Naive B cell (primary cell): ENCODE measurements around the gene NPAS3. TPM values are rescaled to one million over a fixed set of nuclear protein-coding genes. Genes with fewer than 3 reads are reported as not detected.

Experiments used
- ATAC-seq, 2 donors: fragments of 150-1000 bp; cut with Tn5 transposase; 2 replicates each; pipeline ENCODE4 v1.10.0; 2021; ENCODE audit warnings: low read depth in 2 of 2, mild to moderate bottlenecking in 2 of 2, moderate library complexity in 2 of 2
- DNase-seq: peaks from one replicate; pipeline ENCODE4 v3.0.0; 2022
- H3K27ac Mint-ChIP-seq, 6 donors: one replicate each; pipeline ENCODE4 v1.8.0; 2020 to 2022; ENCODE audit warnings: mild to moderate bottlenecking in 6 of 6, mixed read lengths in 6 of 6, moderate library complexity in 5 of 6, inconsistent platforms in 2 of 6
- H3K27me3 Mint-ChIP-seq, 3 donors: one replicate each; pipeline ENCODE4 v1.8.0; 2021 to 2022; ENCODE audit warnings: mixed read lengths in 3 of 3, mild to moderate bottlenecking in 1 of 3
- H3K36me3 Mint-ChIP-seq, 2 donors: one replicate each; pipeline ENCODE4 v1.8.0; 2020 to 2022; ENCODE audit warnings: mixed read lengths in 2 of 2, inconsistent platforms in 1 of 2, mild to moderate bottlenecking in 1 of 2
- H3K4me1 Mint-ChIP-seq, 3 donors: one replicate each; pipeline ENCODE4 v1.8.0; 2020 to 2022; ENCODE audit warnings: mixed read lengths in 3 of 3, inconsistent platforms in 1 of 3, mild to moderate bottlenecking in 1 of 3, moderate library complexity in 1 of 3
- H3K4me3 Mint-ChIP-seq, 8 donors: one replicate each; pipeline ENCODE4 v1.8.0; 2020 to 2022; ENCODE audit warnings: mild to moderate bottlenecking in 8 of 8, mixed read lengths in 8 of 8, moderate library complexity in 8 of 8, inconsistent platforms in 2 of 8
- H3K9me3 Mint-ChIP-seq, 7 donors: one replicate each; pipeline ENCODE4 v1.8.0; 2020 to 2022; ENCODE audit warnings: mixed read lengths in 7 of 7, mild to moderate bottlenecking in 5 of 7, inconsistent platforms in 2 of 7, moderate library complexity in 1 of 7
- polyA plus RNA-seq, 6 donors: library from polyadenylated mRNA; unstranded; fragments of 300-500 nt; fragmentation: Illumina TruSeq; gene quantifications; one replicate each; pipeline ENCODE4 v1.2.3, GENCODE V29; 2021; ENCODE audit warnings: low read depth in 6 of 6

NPAS3 gene
- polyA plus RNA-seq, 6 donors from 2014 or later: not detected

DNA sequence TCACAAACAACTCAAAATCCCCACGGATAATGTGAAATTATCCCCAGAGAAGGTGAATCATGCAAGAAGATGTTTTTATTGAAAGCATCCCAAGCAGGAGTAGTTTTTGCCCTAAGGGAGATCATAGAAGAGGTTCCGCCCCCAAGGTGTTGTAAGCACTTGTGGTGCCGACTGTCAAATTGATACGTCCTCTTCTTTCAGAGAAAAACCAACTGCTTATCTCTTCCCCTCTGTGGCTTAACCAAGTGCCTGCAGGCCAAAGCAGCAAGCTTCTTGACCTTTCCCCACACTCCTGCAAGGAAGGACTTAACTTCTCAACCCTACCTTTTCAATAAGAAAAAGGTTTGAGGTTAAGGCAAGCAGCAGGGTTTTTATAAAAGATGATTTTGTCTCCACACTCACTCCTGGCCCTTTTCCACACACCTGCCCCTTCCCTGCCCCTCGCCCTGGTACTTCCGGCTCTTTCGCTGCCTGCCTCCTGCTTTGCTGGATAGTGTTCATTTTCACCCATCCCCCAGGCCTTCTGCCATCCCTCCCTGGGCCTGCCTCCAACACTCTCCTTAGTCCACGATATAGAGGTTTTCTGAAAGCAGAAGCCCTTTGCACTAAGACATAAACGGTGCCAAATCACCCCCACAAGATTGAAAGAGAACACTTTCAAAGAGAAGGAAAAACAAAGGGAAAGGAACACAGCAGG, 897.7 kb downstream of the NPAS3 start:
- H3K9me3 Mint-ChIP-seq: peaks cover 0 to 5% (median 0%) of the 10 kb centered on the region in 7 donors
- H3K4me1 Mint-ChIP-seq: no peaks in the 10 kb centered on the region
- DNase-seq: no peak
- no peak overlapping the region for H3K4me3 Mint-ChIP-seq
- no peak overlapping the region for H3K27ac Mint-ChIP-seq
- no peaks in the 10 kb centered on the region for H3K36me3 Mint-ChIP-seq
- ATAC-seq: no peak
- H3K27me3 Mint-ChIP-seq: peaks cover 4 to 7% (median 4%) of the 10 kb centered on the region in 3 donors

DNA sequence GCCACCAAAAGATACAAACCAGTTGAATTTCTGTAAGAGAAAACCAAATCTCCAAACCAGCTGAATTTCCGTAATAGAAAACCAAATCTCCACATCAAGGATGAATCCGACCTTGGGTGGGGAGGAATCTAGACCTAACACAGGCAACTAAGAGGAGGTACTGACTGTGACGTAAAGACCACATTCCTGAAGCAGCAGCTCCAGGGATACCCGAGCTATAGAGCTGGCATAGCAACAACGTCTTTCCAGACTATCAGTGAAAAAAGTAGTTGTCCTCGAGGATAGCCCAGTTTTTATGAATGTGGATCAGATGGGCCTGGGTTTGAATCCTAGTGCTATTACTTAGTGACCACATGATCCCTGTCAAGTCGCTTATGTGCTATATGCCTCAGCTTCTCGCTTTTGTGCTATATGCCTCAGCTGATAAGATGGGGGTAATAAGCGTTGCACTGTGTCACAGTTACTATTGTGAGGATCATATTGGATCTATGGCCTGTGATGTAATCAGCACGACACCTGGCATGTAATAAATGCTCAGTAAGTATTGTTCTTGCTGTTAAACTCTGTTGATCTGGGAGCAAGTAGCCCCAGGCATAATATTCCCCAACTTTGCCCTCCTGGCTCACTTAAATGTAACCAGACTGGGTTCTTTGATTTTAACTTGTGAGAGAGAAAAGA, 898.4 kb downstream of the NPAS3 start:
- no peaks in the 10 kb centered on the region for H3K4me1 Mint-ChIP-seq
- peaks cover 4 to 7% (median 4%) of the 10 kb centered on the region in 3 donors for H3K27me3 Mint-ChIP-seq
- DNase-seq (no peak), ATAC-seq (no peak)
- H3K36me3 Mint-ChIP-seq: no peaks in the 10 kb centered on the region
- peaks cover 0 to 4% (median 0%) of the 10 kb centered on the region in 7 donors for H3K9me3 Mint-ChIP-seq
- no peak overlapping the region for H3K4me3 Mint-ChIP-seq
- no peak overlapping the region for H3K27ac Mint-ChIP-seq

DNA sequence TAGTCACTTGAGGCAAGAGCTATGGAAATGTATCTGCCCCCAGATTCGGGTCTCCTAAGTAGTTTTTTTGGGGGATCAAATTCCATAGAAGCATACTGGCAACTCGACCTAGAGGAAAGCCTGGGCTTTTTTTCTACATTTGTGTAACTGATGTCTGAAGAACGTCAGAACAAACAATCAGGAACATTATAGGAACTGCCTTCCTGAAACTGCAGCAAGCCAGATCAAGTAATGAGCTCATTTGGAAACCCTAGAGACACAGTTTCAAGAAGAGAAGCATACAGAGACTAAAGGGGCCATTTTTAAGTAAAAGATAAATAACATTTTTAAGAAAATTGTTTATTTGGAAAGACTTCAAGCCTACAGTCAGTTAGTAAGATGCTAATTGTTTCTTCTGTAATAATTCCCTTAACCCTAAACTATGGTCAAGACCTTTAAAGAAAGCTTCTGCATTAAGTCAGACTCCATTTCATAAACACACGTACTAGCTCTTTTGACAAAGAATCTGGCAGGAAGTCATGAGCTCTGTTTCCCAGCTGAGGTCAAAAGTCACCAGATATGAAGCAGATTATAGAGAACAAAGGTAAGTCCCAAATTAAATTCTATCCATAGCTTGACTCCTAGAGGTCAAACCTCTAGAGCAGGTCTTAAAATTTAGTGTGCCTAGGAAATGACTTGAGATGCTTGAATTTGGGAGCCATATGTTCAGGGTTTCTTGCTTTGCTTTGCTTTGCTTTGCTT, 899.4 kb downstream of the NPAS3 start:
- Mint-ChIP-seq H3K27me3 (peaks cover 4 to 7% (median 4%) of the 10 kb centered on the region in 3 donors), H3K36me3 (no peaks in the 10 kb centered on the region)

GRCh38 chr14:33839193-33840076, 900.8 kb downstream of the NPAS3 start:
- peak; percentile 27 for DNase-seq
- no peaks in the 10 kb centered on the region for H3K4me1 Mint-ChIP-seq
- H3K36me3 Mint-ChIP-seq: no peaks in the 10 kb centered on the region
- no peak overlapping the region for H3K27ac Mint-ChIP-seq
- no peak for ATAC-seq
- H3K9me3 Mint-ChIP-seq: no peaks in the 10 kb centered on the region
- peaks cover 0 to 7% (median 4%) of the 10 kb centered on the region in 3 donors for H3K27me3 Mint-ChIP-seq
- H3K4me3 Mint-ChIP-seq: no peak overlapping the region

More for the DNA sequence above, 899.4 kb downstream of the NPAS3 start:
- Mint-ChIP-seq H3K27ac (no peak overlapping the region), H3K4me3 (no peak overlapping the region), H3K9me3 (no peaks in the 10 kb centered on the region), H3K4me1 (no peaks in the 10 kb centered on the region)
- DNase-seq: no peak
- no peak for ATAC-seq

DNA sequence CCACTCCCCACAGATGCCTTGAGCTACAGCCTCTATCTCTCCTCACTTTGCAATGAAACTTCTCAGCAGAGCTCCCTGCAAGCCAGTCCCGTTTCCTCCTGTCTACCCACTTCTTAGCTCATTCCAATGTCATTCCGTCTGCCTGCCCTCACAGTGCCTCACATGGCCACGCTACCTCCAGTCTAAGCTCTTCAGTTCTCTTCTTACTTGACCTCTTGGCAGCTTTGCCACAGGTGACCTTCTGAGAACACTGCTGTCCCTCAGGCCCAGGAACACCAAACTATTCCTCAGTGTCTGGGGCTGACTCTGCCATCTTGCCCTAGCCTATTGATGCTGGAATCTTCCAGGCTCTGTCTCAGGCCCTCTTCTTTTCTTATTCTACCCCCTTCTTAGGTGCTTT, 902.1 kb downstream of the NPAS3 start:
- Mint-ChIP-seq H3K4me1 (no peaks in the 10 kb centered on the region), H3K27ac (no peak overlapping the region), H3K4me3 (no peak overlapping the region), H3K36me3 (no peaks in the 10 kb centered on the region), H3K9me3 (no peaks in the 10 kb centered on the region), H3K27me3 (peaks cover 0 to 8% (median 4%) of the 10 kb centered on the region in 3 donors)
- DNase-seq (no peak), ATAC-seq (no peak)

- Mint-ChIP-seq H3K4me1 (no peaks in the 10 kb centered on the region), H3K27ac (no peak overlapping the region), H3K27me3 (peaks cover 0 to 9% (median 0%) of the 10 kb centered on the region in 3 donors)
These were observed 903.6 kb downstream of the NPAS3 start for GRCh38 chr14:33842299-33842698.

DNA sequence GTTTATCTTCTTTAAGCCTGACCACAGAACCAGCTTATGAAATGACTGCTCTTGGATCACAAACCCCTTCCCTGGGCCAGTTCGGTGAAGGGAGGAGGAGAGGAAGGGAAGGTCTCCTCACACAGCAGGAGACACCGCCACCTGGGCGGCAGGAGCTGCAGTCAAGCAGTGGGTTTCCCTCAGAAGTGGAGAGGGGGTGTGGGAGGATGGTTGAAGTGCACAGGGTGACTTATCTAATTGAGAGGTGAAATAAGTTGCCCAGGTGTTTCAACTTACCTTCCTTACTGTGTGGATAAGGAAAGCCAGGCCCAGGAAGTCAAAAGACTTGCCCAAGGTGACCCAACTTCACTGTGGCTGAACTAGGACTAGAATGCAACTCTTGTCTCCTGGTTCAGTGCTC, 905.4 kb downstream of the NPAS3 start:
- no peak for ATAC-seq
- H3K36me3 Mint-ChIP-seq: no peaks in the 10 kb centered on the region
- H3K4me1 Mint-ChIP-seq: no peaks in the 10 kb centered on the region
- H3K4me3 Mint-ChIP-seq: no peak overlapping the region
- DNase-seq: no peak
- H3K27me3 Mint-ChIP-seq: peaks cover 0 to 9% (median 0%) of the 10 kb centered on the region in 3 donors
- H3K27ac Mint-ChIP-seq: no peak overlapping the region
- H3K9me3 Mint-ChIP-seq: peaks cover 0 to 2% (median 0%) of the 10 kb centered on the region in 7 donors

More at GRCh38 chr14:33842299-33842698, 903.6 kb downstream of the NPAS3 start:
- Mint-ChIP-seq H3K4me3 (no peak overlapping the region), H3K9me3 (peaks cover 0 to 2% (median 0%) of the 10 kb centered on the region in 7 donors), H3K36me3 (no peaks in the 10 kb centered on the region)
- DNase-seq (no peak), ATAC-seq (no peak)

GRCh38 chr14:33846100-33846824, 907.6 kb downstream of the NPAS3 start:
- no peak for ATAC-seq
- Mint-ChIP-seq H3K4me1 (no peaks in the 10 kb centered on the region), H3K4me3 (peak overlapping the region in 2 of 8 donors; percentile 18 to 26), H3K36me3 (no peaks in the 10 kb centered on the region), H3K27me3 (peaks cover 0 to 14% (median 0%) of the 10 kb centered on the region in 3 donors), H3K27ac (no peak overlapping the region), H3K9me3 (peaks cover 0 to 2% (median 0%) of the 10 kb centered on the region in 7 donors)
- DNase-seq: no peak

GRCh38 chr14:33847066-33847465, 908.4 kb downstream of the NPAS3 start:
- Mint-ChIP-seq H3K27me3 (peaks cover 0 to 17% (median 0%) of the 10 kb centered on the region in 3 donors), H3K27ac (no peak overlapping the region)
- ATAC-seq: no peak

DNA sequence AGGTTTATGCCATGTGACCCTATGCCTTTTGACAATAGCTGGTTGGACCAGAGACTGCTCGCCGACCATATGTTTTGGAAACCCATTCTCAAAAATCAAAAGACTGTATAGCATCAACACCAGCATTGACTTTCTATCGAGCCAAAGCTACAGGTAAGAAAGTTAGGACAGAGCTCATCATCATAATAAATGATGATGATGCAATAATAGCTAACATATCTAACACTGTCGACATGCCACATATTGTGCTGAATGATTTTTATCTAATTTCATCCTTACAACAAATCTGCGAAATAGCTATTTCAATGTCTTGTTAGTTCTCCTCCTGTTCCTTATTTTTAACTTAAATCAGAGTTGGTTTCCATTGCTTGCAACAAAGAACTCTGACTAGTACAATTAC, 909.3 kb downstream of the NPAS3 start:
- Mint-ChIP-seq H3K27me3 (peaks cover 0 to 17% (median 4%) of the 10 kb centered on the region in 3 donors), H3K4me3 (no peak overlapping the region), H3K36me3 (no peaks in the 10 kb centered on the region), H3K9me3 (peaks cover 0 to 2% (median 0%) of the 10 kb centered on the region in 7 donors), H3K4me1 (no peaks in the 10 kb centered on the region), H3K27ac (no peak overlapping the region)
- no peak for ATAC-seq
- no peak for DNase-seq

More at GRCh38 chr14:33847066-33847465, 908.4 kb downstream of the NPAS3 start:
- Mint-ChIP-seq H3K4me1 (no peaks in the 10 kb centered on the region), H3K9me3 (peaks cover 0 to 2% (median 0%) of the 10 kb centered on the region in 7 donors), H3K36me3 (no peaks in the 10 kb centered on the region), H3K4me3 (no peak overlapping the region)
- DNase-seq: no peak

DNA sequence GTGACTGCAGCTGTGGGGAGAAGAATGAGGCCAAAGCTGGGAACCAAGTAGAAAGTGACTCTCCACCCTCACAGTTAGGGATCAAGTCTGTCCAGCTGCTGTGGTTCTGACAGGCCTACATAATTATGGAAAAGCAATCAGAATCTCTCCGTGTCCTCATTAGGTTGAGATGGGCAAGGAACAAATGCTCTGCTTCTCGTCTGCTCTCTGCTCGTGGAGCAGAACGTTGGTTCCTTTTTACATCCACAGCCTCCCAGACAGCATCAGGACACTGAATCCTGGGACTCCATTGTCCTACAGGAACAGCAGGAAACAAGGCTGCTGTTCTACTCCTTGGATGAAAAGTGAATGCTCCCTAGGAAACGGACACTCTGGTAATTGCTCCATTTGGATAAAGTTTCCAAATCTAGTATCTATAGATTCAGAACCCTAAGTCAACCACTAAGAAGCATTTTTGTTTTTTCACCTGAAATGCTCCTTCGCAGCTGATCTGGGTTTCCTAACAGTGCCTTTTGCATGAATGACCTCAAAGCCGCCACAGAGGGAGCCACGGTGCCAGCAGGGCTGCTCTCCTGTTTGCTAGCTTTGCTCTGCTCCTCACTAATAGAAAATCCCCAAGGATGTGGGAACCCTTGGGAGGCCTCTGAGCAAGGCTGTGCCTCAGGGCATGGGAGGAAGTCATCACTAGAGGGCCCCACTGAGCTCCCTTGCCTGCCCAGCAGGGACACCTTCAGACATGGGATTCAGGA, 910.2 kb downstream of the NPAS3 start:
- Mint-ChIP-seq H3K36me3 (no peaks in the 10 kb centered on the region), H3K4me1 (no peaks in the 10 kb centered on the region), H3K9me3 (peaks cover 0 to 2% (median 0%) of the 10 kb centered on the region in 7 donors), H3K27me3 (peaks cover 0 to 17% (median 4%) of the 10 kb centered on the region in 3 donors), H3K27ac (no peak overlapping the region), H3K4me3 (no peak overlapping the region)
- ATAC-seq (no peak), DNase-seq (no peak)

DNA sequence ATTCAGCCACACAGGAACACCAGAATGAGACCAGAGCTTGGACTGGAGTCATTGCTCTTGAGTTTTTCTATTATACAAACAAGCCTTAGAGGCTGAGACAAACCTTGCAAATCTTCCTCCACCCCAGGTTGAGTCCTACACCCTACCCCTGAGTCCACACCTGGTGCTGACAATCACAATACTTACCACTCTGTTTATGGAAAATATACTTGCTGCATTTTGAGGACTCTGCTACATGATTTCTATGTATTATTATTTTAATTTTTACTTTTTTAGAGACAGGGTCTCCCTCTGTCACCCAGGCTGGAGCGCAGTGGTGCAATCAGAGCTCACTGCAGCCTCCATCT, 910.7 kb downstream of the NPAS3 start:
- Mint-ChIP-seq H3K4me3 (no peak overlapping the region), H3K27me3 (peaks cover 0 to 17% (median 4%) of the 10 kb centered on the region in 3 donors), H3K4me1 (no peaks in the 10 kb centered on the region), H3K36me3 (no peaks in the 10 kb centered on the region), H3K27ac (no peak overlapping the region), H3K9me3 (peaks cover 0 to 2% (median 0%) of the 10 kb centered on the region in 7 donors)
- ATAC-seq (no peak), DNase-seq (no peak)
